Fibroblast of pulmonary artery (primary cell): ENCODE data around the gene ADD2.
"Not testable (repeated sequence)": the region's sequence is repeated elsewhere in the genome, so short reads cannot be mapped to it uniquely, and the experiment has no call there.

Experiments
- DNase-seq: peaks from one replicate; pipeline ENCODE4 v3.0.0-alpha.2; 2010; ENCODE audit warnings: low read depth
- H3K4me3 ChIP-seq: replicated peaks from 2 replicates; pipeline ENCODE4 v1.5.1; 2011; ENCODE audit warnings: low read depth, mild to moderate bottlenecking, control low read depth, low read length, moderate library complexity
- TF ChIP-seq, protein P1 (sequence below): IDR thresholded peaks from 2 replicates; pipeline ENCODE4 v1.5.1; 2011; ENCODE audit warnings: mild to moderate bottlenecking, control low read depth, low read length, inconsistent platforms; ENCODE audit errors: missing control alignments

ADD2 gene

GRCh38 chr2:70806620-70807019 is 38.6 kb upstream of the ADD2 start:
- no peak overlapping the region for H3K4me3 ChIP-seq
- DNase-seq, result no peak
- TF ChIP-seq, protein P1, sequence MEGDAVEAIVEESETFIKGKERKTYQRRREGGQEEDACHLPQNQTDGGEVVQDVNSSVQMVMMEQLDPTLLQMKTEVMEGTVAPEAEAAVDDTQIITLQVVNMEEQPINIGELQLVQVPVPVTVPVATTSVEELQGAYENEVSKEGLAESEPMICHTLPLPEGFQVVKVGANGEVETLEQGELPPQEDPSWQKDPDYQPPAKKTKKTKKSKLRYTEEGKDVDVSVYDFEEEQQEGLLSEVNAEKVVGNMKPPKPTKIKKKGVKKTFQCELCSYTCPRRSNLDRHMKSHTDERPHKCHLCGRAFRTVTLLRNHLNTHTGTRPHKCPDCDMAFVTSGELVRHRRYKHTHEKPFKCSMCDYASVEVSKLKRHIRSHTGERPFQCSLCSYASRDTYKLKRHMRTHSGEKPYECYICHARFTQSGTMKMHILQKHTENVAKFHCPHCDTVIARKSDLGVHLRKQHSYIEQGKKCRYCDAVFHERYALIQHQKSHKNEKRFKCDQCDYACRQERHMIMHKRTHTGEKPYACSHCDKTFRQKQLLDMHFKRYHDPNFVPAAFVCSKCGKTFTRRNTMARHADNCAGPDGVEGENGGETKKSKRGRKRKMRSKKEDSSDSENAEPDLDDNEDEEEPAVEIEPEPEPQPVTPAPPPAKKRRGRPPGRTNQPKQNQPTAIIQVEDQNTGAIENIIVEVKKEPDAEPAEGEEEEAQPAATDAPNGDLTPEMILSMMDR, result no peak

DNA sequence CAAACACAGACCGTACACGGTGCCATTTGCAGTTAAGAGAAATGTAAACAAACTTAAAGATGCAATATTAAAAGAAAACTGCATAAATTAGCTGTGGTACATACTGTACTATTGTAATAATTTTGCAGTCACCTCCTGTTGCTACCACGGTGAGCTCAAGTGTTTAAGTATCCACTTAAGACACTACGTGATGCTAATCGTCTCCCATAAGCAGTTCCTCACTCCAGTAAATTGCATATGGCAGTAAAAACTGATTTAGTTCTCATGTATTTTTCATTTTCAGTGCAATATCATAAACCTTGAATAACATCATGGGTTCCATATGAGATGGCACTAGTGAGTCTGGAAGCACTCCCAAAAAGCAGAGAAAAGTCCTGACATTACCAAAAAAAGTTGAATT is 38.0 kb upstream of the ADD2 start:
- H3K4me3 ChIP-seq, result no peak overlapping the region
- TF ChIP-seq, protein P1, result no peak
- no peak for DNase-seq

- no peak overlapping the region for H3K4me3 ChIP-seq
- TF ChIP-seq, protein P1, result no peak
Observed at GRCh38 chr2:70801607-70802263, 33.7 kb upstream of the ADD2 start.

GRCh38 chr2:70799706-70800105 is 31.7 kb upstream of the ADD2 start:
- no peak for DNase-seq
- H3K4me3 ChIP-seq, result no peak overlapping the region
- TF ChIP-seq, protein P1, result no peak

More at GRCh38 chr2:70801607-70802263, 33.7 kb upstream of the ADD2 start:
- no peak for DNase-seq

- H3K4me3 ChIP-seq, DNase-seq: not testable (repeated sequence)
Observed at GRCh38 chr2:70797996-70798395, 30.0 kb upstream of the ADD2 start.

DNA sequence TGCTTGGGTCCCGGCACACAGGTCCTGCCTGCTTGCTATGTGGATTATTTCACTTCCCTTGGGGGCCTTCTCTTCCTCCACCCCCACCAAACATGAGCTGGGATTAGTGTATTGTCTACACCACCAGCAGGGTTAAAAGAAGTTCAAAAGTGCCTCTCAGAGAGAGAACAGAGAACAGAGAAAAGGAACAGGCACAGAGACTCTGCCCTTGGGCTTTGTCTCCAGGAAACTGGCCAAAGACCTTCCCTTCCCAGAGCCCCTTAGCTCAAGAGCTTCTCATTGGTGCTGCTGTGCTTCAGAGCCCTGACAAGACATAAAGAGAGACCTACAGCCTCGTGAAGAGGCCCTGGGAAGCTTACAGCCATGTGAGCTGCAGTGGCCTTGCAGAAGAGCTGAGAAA is 29.5 kb upstream of the ADD2 start:
- H3K4me3 ChIP-seq, result no peak overlapping the region
- TF ChIP-seq, protein P1, result no peak
- DNase-seq, result no peak

DNA sequence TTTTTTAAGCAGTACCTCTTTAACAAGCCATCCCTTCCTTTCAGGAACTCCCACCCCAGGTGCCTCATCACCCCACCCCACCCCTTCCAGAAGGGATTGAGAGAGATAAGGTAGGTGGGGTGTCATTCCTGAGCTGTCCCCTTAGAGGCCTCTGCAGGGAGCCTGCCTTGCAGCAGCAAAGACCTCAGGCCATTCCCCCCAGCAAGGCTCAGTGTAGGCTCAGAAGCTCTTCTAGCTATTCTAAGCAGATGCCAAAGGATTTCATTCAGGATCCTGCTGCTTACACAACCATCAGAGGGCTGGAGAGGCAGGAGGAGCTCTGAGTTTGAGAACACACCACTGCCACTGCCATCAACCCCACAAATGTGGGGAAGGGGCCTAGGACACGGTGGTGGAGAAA is 28.3 kb upstream of the ADD2 start:
- H3K4me3 ChIP-seq, result no peak overlapping the region
- TF ChIP-seq, protein P1, result no peak
- no peak for DNase-seq
